ENCODE results near the gene TTC22. TPM values are rescaled to one million over a fixed set of nuclear protein-coding genes. Genes with fewer than 3 reads are reported as not detected.

TTC22 gene
- total RNA-seq, 1 experiment from 2014 or later = 8.8 TPM

GRCh38 chr1:54819733-54820132 is 18.6 kb upstream of the TTC22 start:
- no peaks in the 10 kb centered on the region for H3K27me3 Mint-ChIP-seq (ENCODE audit: insufficient read depth, unreplicated experiment)
- intact Hi-C loops (cut with micrococcal nuclease; ENCODE audit: unreplicated experiment) = no loop called here
- BruUV-seq (replicated peaks) = no TSS peak
- TF ChIP-seq CTCF (IDR thresholded peaks at IDR 0.05; ENCODE audit: insufficient read depth in 1 of 2, low read depth in 1 of 2, low read length in 1 of 2, severe bottlenecking in 1 of 2, unreplicated experiment in 1 of 2) = no peak
- H3K9me3 ChIP-seq = no peaks in the 10 kb centered on the region
- no peak overlapping the region for H3K27ac Mint-ChIP-seq (ENCODE audit: unreplicated experiment)
- H3K27me3 ChIP-seq (replicated peaks; ENCODE audit: control insufficient read depth, insufficient read depth, low read length) = no peaks in the 10 kb centered on the region
- no peaks in the 10 kb centered on the region for H3K36me3 ChIP-seq (ENCODE audit: control insufficient read depth, insufficient read depth, low read length)
- no peaks in the 10 kb centered on the region for H3K36me3 Mint-ChIP-seq (ENCODE audit: insufficient read depth, unreplicated experiment)
- ChIA-PET CTCF (no interaction called here), POLR2A (no interaction called here)
- peaks cover 13% of the 10 kb centered on the region for H3K4me1 Mint-ChIP-seq (ENCODE audit: low read depth, unreplicated experiment)
- H3K4me1 ChIP-seq = no peaks in the 10 kb centered on the region
- no peak overlapping the region for H3K4me3 Mint-ChIP-seq (ENCODE audit: unreplicated experiment)
- no peak overlapping the region for H3K4me3 ChIP-seq (ENCODE audit: low read depth, low read length)
- DNase-seq = no peak
- H3K9me3 Mint-ChIP-seq (ENCODE audit: unreplicated experiment) = peaks cover 11% of the 10 kb centered on the region

- TF ChIP-seq CTCF (IDR thresholded peaks at IDR 0.05; ENCODE audit: insufficient read depth in 1 of 2, low read depth in 1 of 2, low read length in 1 of 2, severe bottlenecking in 1 of 2, unreplicated experiment in 1 of 2) = no peak
- Mint-ChIP-seq H3K27me3 (ENCODE audit: insufficient read depth, unreplicated experiment) (no peaks in the 10 kb centered on the region), H3K4me3 (ENCODE audit: unreplicated experiment) (no peak overlapping the region), H3K4me1 (ENCODE audit: low read depth, unreplicated experiment) (peaks cover 13% of the 10 kb centered on the region), H3K9me3 (ENCODE audit: unreplicated experiment) (peaks cover 11% of the 10 kb centered on the region), H3K36me3 (ENCODE audit: insufficient read depth, unreplicated experiment) (no peaks in the 10 kb centered on the region), H3K27ac (ENCODE audit: unreplicated experiment) (no peak overlapping the region)
- Histone ChIP-seq H3K9me3 (no peaks in the 10 kb centered on the region), H3K27me3 (replicated peaks; ENCODE audit: control insufficient read depth, insufficient read depth, low read length) (no peaks in the 10 kb centered on the region), H3K4me1 (no peaks in the 10 kb centered on the region), H3K36me3 (ENCODE audit: control insufficient read depth, insufficient read depth, low read length) (no peaks in the 10 kb centered on the region), H3K4me3 (ENCODE audit: low read depth, low read length) (no peak overlapping the region)
- no peak for DNase-seq
- BruUV-seq (replicated peaks) = no TSS peak
- intact Hi-C loops (cut with micrococcal nuclease; ENCODE audit: unreplicated experiment) = no loop called here
- CTCF ChIA-PET = no interaction called here
- POLR2A ChIA-PET = no interaction called here
Observed at GRCh38 chr1:54819195-54819536, 18.0 kb upstream of the TTC22 start.

GRCh38 chr1:54818461-54819194 is 17.5 kb upstream of the TTC22 start:
- Mint-ChIP-seq H3K36me3 (ENCODE audit: insufficient read depth, unreplicated experiment) (no peaks in the 10 kb centered on the region), H3K4me1 (ENCODE audit: low read depth, unreplicated experiment) (peaks cover 13% of the 10 kb centered on the region), H3K27me3 (ENCODE audit: insufficient read depth, unreplicated experiment) (no peaks in the 10 kb centered on the region), H3K9me3 (ENCODE audit: unreplicated experiment) (peaks cover 6% of the 10 kb centered on the region), H3K27ac (ENCODE audit: unreplicated experiment) (no peak overlapping the region), H3K4me3 (ENCODE audit: unreplicated experiment) (no peak overlapping the region)
- DNase-seq = no peak
- no peaks in the 10 kb centered on the region for H3K36me3 ChIP-seq (ENCODE audit: control insufficient read depth, insufficient read depth, low read length)
- no peaks in the 10 kb centered on the region for H3K9me3 ChIP-seq
- BruUV-seq (replicated peaks) = no TSS peak
- POLR2A ChIA-PET = no interaction called here
- H3K27me3 ChIP-seq (replicated peaks; ENCODE audit: control insufficient read depth, insufficient read depth, low read length) = no peaks in the 10 kb centered on the region
- no peaks in the 10 kb centered on the region for H3K4me1 ChIP-seq
- no peak for TF ChIP-seq CTCF (IDR thresholded peaks at IDR 0.05; ENCODE audit: insufficient read depth in 1 of 2, low read depth in 1 of 2, low read length in 1 of 2, severe bottlenecking in 1 of 2, unreplicated experiment in 1 of 2)
- CTCF ChIA-PET = no interaction called here
- no peak overlapping the region for H3K4me3 ChIP-seq (ENCODE audit: low read depth, low read length)
- intact Hi-C loops (cut with micrococcal nuclease; ENCODE audit: unreplicated experiment) = no loop called here
